Activated T-cell treated with anti-CD3 and anti-CD28 coated beads, Interleukin-2, amount 50 U/mL, for 1 hour (primary cell): ENCODE results near the gene AARS1.
"Not testable (repeated sequence)": the region's sequence is repeated elsewhere in the genome, so short reads cannot be mapped to it uniquely, and the experiment has no call there.

Experiments used
- DNase-seq: peaks from one replicate; pipeline ENCODE4 v3.0.0-alpha.2; 2020

AARS1 gene

DNA sequence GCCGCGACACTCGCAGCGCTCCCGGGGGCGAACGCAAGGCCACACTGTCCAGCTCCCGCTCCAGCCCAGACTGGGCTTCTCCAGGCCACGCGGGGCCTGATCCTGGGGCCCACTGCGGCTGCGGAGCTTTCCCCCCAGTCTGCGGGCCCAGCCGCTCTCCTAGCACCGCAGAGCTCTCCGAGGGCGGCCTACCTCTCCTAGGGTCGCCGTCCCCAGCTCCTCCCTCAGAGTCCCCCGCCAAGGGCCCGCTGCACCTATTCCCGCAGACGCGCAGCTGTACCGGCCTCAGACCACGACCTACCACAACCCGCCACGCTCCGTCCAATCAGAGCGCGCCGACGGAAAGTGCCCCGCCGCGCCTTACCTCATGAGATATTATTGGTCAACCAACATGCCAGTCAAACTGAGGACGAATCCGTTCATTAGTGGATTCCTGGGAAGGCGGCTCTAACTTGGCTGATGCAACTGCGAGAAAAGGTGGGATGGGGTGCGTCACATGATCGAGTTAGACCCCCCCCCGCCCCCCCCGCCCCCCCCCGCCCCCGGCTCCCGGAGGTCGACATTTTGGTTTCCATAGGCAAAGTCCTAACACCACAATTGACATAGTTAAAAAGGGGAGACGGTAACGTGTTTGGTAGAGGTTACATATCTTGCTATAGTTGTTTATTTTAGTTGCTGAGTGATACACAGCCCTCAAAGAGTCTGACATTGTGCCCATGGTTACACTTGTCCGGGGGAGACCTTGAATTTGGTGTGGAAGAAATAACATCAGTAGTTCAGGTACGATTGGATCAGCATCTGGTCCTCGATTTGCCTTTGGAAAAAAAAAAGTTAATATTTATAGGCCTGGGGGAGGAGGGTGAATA is at the start of gene AARS1:
Gene AARS1, minus strand, starts transcription at position 278 of the 866 bp plus-strand sequence. CDS start 6,743 bp downstream, outside the sequence.
- DNase-seq, result peak; percentile 88

DNA sequence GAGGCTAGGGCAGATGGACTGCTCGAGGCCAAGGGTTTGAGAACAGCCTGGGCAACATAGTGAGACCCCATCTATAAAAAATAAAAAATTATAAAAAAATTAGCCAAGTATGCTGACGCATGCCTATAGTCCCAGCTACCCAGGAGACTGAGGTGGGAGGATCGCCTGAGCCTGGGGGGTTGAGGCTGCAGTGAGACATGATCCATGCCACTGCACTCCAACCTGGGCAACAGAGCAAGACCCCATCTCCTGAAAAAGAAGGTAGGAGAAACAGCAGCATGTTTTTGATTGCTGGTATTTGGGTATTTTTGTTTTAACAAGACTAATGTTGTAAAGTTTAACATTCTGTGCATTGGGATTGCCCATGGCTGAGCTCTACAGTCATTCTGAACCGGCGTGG is 48.5 kb upstream of the AARS1 start:
- no peak for DNase-seq

DNA sequence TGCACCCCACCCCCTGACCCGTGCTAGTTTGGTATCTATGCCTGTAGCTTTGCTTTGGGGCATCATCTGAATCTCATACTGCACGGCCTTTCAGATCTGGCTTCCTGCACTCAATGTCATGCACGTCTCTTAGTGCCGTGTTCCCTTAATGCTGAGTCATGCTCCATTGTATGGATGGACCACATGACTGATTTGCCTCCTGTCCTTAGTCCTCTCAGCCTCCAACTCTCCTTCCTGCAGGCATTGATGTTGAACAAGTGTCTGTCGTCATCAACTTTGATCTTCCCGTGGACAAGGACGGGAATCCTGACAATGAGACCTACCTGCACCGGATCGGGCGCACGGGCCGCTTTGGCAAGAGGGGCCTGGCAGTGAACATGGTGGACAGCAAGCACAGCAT is 43.4 kb upstream of the AARS1 start:
- DNase-seq, result not testable (repeated sequence)

DNA sequence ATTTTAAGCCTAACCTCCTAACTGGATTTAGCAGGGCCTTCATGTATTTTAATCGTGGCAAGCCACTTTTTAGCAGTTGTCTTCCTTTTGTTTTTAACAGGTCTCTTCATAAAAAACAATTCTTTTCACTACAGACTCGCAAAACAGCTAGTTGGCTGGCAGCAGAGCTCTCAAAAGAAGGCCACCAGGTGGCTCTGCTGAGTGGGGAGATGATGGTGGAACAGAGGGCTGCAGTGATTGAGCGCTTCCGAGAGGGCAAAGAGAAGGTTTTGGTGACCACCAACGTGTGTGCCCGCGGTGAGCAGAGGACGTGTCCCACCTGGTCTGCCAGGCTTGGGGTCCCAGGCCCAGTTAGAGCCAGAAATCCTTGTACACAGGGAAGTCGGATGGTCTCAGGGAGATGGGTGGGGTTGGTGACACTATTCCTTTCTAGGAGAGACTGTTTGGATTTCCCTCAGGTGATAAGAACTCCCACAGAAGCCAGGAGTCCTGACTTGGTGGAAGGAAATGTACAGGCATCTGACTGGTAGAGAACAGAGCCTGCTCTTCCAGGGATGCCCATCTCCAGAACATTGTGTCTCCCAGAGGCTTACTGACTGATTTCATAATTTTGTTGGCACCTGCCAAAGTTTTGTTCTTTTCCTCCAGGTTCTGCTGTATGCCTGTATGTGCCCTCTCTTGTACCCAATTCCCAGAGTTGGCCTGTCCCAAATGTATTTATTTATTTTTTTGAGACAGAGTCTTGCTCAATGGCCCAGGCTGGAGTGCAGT is 42.5 kb upstream of the AARS1 start:
- DNase-seq, result no peak

GRCh38 chr16:70331091-70331490 is 41.8 kb upstream of the AARS1 start:
- DNase-seq, result no peak

GRCh38 chr16:70324998-70325747 is 35.9 kb upstream of the AARS1 start:
- DNase-seq, result no peak

- no peak for DNase-seq
These were observed 30.8 kb upstream of the AARS1 start for GRCh38 chr16:70320121-70320520.

- DNase-seq, result not testable (repeated sequence)
These were observed 18.4 kb upstream of the AARS1 start for GRCh38 chr16:70307726-70308125.

GRCh38 chr16:70306880-70307279 is 17.6 kb upstream of the AARS1 start:
- no peak for DNase-seq

DNA sequence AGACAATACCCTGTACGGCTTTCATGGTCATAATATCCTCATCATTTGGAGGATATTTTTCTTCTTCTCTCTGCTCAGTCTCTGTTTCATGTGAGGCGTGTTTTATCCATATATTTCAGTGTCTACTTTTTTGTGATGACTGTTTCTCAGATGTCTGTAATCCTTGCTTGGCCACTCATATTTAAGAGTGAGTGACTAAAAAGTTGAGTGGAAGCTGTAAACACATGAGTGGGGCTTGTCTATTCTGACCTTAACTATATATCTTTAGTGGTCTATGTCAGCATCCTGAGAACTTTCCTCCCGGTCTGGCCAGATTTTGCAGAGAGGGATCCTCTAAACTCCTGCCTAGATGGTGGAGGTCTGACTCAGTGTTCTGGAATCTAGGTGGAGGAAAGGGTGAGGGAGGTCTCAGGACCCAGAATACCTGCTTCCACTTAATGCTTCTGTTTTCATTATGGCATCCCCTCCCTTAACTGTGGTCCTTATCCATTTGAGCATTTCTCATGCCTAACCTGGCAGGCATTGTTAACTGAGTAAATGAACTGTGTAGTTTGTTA is 15.7 kb upstream of the AARS1 start:
- DNase-seq, result no peak

- no peak for DNase-seq
These were observed 13.4 kb upstream of the AARS1 start for GRCh38 chr16:70302745-70303144.

- DNase-seq, result no peak
These were observed 11.8 kb upstream of the AARS1 start for GRCh38 chr16:70301121-70301520.

DNA sequence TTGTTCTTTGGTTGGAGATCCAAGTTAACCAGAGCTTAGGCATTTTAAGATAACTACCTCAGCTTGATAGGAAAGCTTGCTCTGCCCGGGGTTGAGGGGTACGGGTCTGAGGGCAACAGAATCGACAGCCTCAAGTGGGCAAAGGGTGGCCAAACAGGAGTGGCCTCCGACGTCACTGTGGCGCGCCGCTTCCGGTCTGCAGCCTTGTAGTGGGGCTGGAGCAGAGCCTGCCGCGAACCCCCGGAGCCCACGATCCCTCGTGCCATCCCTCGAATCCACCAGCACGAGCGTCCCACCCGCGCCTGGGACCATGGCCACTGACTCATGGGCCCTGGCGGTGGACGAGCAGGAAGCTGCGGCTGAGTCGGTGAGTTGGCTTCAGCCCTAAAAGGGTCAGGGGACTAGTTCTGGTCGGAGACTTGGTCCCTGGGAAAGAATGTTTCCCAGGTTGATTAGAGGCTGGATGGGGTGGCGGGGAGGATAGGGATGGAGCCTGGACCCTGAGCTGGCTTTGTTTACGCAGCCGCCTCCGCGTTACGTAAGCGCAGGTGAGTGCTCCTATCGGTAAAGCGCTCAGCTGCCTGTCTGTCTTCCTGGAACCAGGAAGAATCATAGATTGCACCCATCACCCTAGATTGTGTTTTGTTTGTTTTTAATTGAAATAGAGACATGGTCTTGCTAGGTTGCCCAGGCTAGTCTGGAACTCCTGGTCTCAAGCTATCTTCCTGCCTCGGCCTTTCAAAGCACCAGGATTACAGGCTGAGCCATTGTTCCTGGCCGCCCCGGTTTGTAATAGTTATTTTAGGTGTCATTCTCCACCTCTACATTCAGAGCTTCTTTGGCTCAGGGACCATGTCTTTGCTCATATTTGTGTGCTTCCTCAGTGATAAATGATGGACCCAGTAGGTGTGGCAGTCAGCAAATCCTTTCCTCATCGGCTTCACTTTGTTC is 10.0 kb upstream of the AARS1 start, which contains the start of gene DDX19B:
Gene DDX19B, plus strand, starts transcription at position 199 of the 951 bp plus-strand sequence. Its CDS starts 112 bp downstream, at position 311.
- DNase-seq, result peak; percentile 61

GRCh38 chr16:70295634-70296033 is 6.3 kb upstream of the AARS1 start:
- no peak for DNase-seq

DNA sequence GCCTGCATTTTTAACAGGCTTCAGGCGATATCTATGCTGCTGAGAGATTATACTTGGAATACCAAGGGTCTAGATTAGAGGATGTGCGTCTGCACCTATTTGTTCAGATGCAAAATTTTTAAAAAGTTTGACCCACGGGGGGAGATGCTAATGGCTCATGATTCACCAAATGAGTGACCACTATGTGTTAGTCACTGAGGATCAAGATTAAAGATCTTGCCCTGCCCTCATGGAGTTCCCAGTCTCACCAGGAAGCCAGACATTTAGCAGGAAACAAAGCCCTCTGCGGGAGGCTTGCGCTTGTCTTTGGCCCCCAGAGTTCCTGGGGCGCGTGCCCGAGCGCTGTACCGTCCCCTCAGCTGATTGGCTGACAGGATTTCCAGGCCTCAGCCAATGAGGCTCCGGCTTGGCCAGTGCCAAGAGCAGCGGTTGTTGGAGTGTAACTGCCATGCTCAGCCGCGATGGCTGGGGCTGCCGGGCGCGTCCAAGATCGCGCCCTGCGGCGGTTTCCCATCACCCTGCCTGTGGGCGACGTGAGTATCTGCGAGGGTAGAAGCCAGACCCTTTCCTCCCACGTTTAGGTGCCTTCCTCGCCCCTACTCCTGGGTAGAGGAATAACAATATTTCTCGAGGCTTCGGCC is 5.2 kb upstream of the AARS1 start:
- no peak for DNase-seq

GRCh38 chr16:70292148-70292547 is 2.8 kb upstream of the AARS1 start:
- not testable (repeated sequence) for DNase-seq

DNA sequence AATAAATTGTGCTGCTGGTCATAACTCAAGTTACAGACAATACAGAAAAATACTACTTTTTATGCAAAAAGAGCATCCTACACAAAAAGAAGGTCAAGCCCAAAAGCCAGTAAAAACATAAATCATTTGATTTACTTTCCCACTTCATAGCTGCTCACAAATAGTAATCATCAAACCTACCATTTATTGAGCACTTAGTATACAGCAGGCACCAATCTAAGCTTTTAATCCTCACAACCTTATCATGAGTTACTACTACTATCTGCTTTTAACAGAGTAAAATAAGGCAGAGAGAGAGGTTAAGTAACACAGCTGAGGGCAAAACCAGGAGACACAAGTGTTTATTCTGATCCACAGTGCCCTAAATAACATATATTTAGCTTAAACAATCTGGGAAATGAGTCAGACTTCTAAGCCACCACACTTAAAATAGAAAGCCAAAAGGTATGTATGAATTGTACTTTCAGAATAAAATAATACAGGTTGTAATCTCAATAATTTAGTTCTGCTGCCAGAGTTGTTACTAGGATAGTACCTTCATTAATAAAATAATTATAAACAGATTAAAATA is 1.7 kb upstream of the AARS1 start:
- DNase-seq, result no peak

DNA sequence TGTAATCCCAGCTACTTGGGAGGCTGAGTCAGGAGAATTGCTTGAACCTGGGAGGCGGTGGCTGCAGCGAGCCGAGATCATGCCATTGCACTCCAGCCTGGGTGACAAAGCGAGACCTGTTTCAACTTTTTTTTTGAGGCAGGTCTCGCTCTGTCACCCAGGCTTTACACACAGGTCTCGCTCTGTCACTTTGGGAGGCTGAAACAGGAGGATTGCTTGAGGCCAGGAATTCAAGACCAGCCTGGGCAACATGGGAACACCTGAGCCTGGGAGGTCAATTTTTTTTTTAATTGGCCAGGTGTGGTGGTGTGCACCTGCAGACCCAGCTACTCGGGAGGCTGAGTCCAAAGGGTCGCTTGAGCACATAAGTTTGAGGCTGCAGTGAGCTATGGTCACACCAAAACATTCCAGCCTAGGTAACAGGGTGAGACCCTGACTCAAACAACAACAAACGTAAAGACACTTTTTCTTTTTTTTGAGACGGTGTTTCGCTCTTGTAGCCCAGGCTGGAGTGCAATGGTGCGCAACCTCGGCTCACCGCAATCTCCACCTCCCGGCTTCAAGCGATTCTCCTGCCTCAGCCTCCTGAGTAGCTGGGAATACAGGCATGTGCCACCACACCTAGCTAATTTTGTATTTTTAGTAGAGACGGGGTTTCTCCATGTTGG is 1.9 kb downstream of the AARS1 start:
- not testable (repeated sequence) for DNase-seq

DNA sequence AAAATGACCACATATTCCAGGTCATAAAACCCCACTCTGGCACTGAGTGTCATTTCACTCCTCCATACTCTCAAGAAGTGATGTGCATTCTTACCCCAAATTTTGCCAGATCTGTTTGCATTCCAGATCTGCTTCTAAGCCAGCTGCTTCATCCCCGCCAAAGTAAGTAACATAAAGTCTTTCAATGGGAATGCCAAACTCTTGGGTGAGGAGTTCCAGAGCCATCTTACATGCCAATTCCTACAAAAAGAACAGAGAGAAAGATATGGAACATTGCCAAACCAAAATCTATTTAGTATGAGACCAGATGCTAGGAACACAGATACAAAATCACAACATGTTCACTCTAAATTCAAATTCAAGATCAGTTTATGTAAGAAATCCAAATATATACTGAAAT is 12.9 kb downstream of the AARS1 start:
- no peak for DNase-seq

- DNase-seq, result no peak
These were observed 17.6 kb downstream of the AARS1 start for GRCh38 chr16:70271696-70272095.
